HG03469 (cell line): ENCODE measurements around the gene SNRNP70.
A peak's percentile ranks its signal among the peaks of the same experiment; 100 is the strongest.
"Not testable (repeated sequence)": the region's sequence is repeated elsewhere in the genome, so short reads cannot be mapped to it uniquely, and the experiment has no call there.

Experiments
- ATAC-seq: cut with Tn5 transposase; IDR thresholded peaks from one replicate; pipeline ENCODE4 v1.9.1; 2021; ENCODE audit warnings: mild to moderate bottlenecking, moderate library complexity, moderate number of reproducible peaks; ENCODE audit not compliant: unreplicated experiment

SNRNP70 gene

GRCh38 chr19:49085020-49085867 lies at the start of gene SNRNP70:
TSS of gene SNRNP70 (plus strand) at chr19:49085451. CDS start at chr19:49086415, 964 bp downstream.
- ATAC-seq = peak; percentile 74

- ATAC-seq = not testable (repeated sequence)
These were observed 48.4 kb upstream of the SNRNP70 start, which contains the start of gene CGB1 for GRCh38 chr19:49036815-49037214. TSS of gene CGB1 (minus strand) at chr19:49036895. CDS start at chr19:49036711, 184 bp downstream.

GRCh38 chr19:49038111-49038510 lies 47.1 kb upstream of the SNRNP70 start:
- ATAC-seq = not testable (repeated sequence)

- not testable (repeated sequence) for ATAC-seq
These were observed 46.5 kb upstream of the SNRNP70 start for GRCh38 chr19:49038557-49039276.

- ATAC-seq = not testable (repeated sequence)
These were observed 45.5 kb upstream of the SNRNP70 start for GRCh38 chr19:49039736-49040135.

- no peak for ATAC-seq
These were observed 43.1 kb upstream of the SNRNP70 start for GRCh38 chr19:49042177-49042576.

GRCh38 chr19:49042666-49043065 lies 42.6 kb upstream of the SNRNP70 start:
- ATAC-seq = not testable (repeated sequence)

- ATAC-seq = not testable (repeated sequence)
These were observed 41.7 kb upstream of the SNRNP70 start, which contains the start of gene CGB5 for GRCh38 chr19:49043548-49043947. TSS of gene CGB5 (plus strand) at chr19:49043848. CDS start at chr19:49044210, 362 bp downstream.

- ATAC-seq = not testable (repeated sequence)
These were observed 36.2 kb upstream of the SNRNP70 start, which contains the start of gene CGB8 for GRCh38 chr19:49049011-49049410. TSS of gene CGB8 (minus strand) at chr19:49049111. CDS start at chr19:49048739, 372 bp downstream.

- not testable (repeated sequence) for ATAC-seq
These were observed 35.4 kb upstream of the SNRNP70 start for GRCh38 chr19:49049834-49050233.

- not testable (repeated sequence) for ATAC-seq
These were observed 34.7 kb upstream of the SNRNP70 start for GRCh38 chr19:49050376-49051033.

- no peak for ATAC-seq
These were observed 28.9 kb upstream of the SNRNP70 start for GRCh38 chr19:49056101-49056901.

GRCh38 chr19:49056902-49057596 lies 28.2 kb upstream of the SNRNP70 start:
- not testable (repeated sequence) for ATAC-seq

GRCh38 chr19:49057636-49058234 lies 27.5 kb upstream of the SNRNP70 start, which contains the start of gene CGB7:
TSS of gene CGB7 (minus strand) at chr19:49057749. CDS start at chr19:49055375, 2,374 bp downstream.
- ATAC-seq = no peak

GRCh38 chr19:49058562-49058961 lies 26.7 kb upstream of the SNRNP70 start:
- ATAC-seq = no peak

- ATAC-seq = no peak
These were observed 26.2 kb upstream of the SNRNP70 start for GRCh38 chr19:49059053-49059452.

- ATAC-seq = no peak
These were observed 24.3 kb upstream of the SNRNP70 start for GRCh38 chr19:49061000-49061399.

- ATAC-seq = no peak
These were observed 23.8 kb upstream of the SNRNP70 start for GRCh38 chr19:49061445-49061844.
